ENCODE measurements around the gene IQGAP3.

- no peak for TF ChIP-seq POLR2A (IDR thresholded peaks at IDR 0.05; ENCODE audit: low read depth, low read length)
- 0 out of 2 replicates have a peak, but pooled peaks have one; percentile 2 for TF ChIP-seq CTCF (conservative IDR thresholded peaks at IDR 0.05; ENCODE audit: low read depth, low read length)
- TF ChIP-seq RAD21 (IDR thresholded peaks at IDR 0.05; ENCODE audit: low read length): no peak
- TF ChIP-seq RFX5 (IDR thresholded peaks at IDR 0.05; ENCODE audit: low read depth, low read length): no peak
- no peak for TF ChIP-seq SMC3 (IDR thresholded peaks at IDR 0.05; ENCODE audit: low read depth, low read length)
- TF ChIP-seq ELK1 (IDR thresholded peaks at IDR 0.05; ENCODE audit: borderline replicate concordance, low read depth, low read length): no peak
- TF ChIP-seq USF2 (IDR thresholded peaks at IDR 0.05; ENCODE audit: low read depth, low read length): no peak
- no peak for TF ChIP-seq RCOR1 (IDR thresholded peaks at IDR 0.05; ENCODE audit: insufficient replicate concordance, low read length)
- no peak for TF ChIP-seq NFE2L2 (IDR thresholded peaks at IDR 0.05; ENCODE audit: low read depth, low read length)
- TF ChIP-seq BHLHE40 (IDR thresholded peaks at IDR 0.05; ENCODE audit: low read depth, low read length): no peak
- no peak for TF ChIP-seq MXI1 (IDR thresholded peaks at IDR 0.05; ENCODE audit: borderline replicate concordance, low read depth, low read length)
- TF ChIP-seq FOS (IDR thresholded peaks at IDR 0.05; ENCODE audit: low read depth, low read length): no peak
- no peak for TF ChIP-seq MAFK (IDR thresholded peaks at IDR 0.05; ENCODE audit: low read depth, low read length)
These were observed 44.1 kb upstream of the IQGAP3 start for GRCh38 chr1:156616463-156616862.
